Epithelial cell of proximal tubule (primary cell): Measurements from ENCODE around the gene SNAPC1. TPM values are rescaled to one million over a fixed set of nuclear protein-coding genes. Genes with fewer than 3 reads are reported as not detected.
A peak's percentile ranks its signal among the peaks of the same experiment; 100 is the strongest.
"Not testable (repeated sequence)": the region's sequence is repeated elsewhere in the genome, so short reads cannot be mapped to it uniquely, and the experiment has no call there.

Experiments
- DNase-seq: peaks from one replicate; pipeline ENCODE4 v3.0.0-alpha.2; 2011; ENCODE audit warnings: low read depth
- H3K4me3 ChIP-seq: 2 replicates; pipeline ENCODE4 v1.5.1; 2011; ENCODE audit warnings: low read depth, mild to moderate bottlenecking, low read length
- CTCF ChIP-seq: conservative IDR thresholded peaks from 2 replicates; pipeline ENCODE4 v1.5.1; 2012; ENCODE audit warnings: low read depth, mild to moderate bottlenecking, low read length
- total RNA-seq: library from RNA; depleted of rRNA; stranded (reverse); fragments of >200 nt; gene quantifications from 2 replicates; pipeline ENCODE4 v1.2.3, GENCODE V29; 2015

SNAPC1 gene
- total RNA-seq, 1 donor from 2014 or later, result 26.4 TPM

DNA sequence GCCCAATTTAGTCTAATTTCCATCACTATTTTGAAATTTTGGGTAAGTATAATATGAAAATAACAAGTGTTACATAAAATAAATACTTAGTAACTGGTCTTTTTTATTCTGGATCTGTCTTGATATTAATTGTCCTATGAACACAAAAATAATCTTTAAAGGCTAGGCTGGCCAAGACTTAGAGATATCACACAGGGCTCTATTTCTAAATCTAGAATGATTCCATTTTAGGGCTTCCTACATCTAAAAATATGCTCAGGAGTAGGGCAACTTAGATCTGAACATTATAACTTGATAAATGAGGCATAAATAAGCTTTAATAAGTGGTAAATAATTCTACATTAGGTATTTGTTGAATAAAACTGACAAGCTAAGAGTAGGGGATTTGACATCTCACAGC lies 23.1 kb upstream of the SNAPC1 start:
- TF ChIP-seq CTCF, result no peak
- H3K4me3 ChIP-seq, result no peak overlapping the region

GRCh38 chr14:61742371-61742770 lies 19.8 kb upstream of the SNAPC1 start:
- no peak overlapping the region for H3K4me3 ChIP-seq
- DNase-seq, result no peak
- TF ChIP-seq CTCF, result no peak

More for the DNA sequence above, 23.1 kb upstream of the SNAPC1 start:
- DNase-seq, result no peak

DNA sequence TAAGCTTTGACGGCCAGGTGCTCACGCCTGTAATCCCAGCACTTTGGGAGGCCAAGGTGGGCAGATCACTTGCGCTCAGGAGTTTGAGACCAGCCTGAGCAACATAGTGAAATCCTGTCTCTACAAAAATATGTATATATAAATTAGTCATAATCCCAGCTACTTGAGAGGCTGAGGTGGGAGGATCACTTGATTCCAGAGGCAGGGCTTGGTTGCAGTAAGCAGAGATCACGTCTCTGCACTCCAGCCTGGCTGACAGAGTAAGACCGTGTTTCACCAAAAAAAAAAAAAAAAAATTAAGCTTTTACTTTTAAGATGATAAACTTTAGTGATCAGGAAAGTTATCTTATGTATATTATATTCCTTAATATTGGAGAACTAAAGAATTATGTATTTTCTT lies 18.0 kb upstream of the SNAPC1 start:
- no peak for DNase-seq
- no peak overlapping the region for H3K4me3 ChIP-seq
- no peak for TF ChIP-seq CTCF

DNA sequence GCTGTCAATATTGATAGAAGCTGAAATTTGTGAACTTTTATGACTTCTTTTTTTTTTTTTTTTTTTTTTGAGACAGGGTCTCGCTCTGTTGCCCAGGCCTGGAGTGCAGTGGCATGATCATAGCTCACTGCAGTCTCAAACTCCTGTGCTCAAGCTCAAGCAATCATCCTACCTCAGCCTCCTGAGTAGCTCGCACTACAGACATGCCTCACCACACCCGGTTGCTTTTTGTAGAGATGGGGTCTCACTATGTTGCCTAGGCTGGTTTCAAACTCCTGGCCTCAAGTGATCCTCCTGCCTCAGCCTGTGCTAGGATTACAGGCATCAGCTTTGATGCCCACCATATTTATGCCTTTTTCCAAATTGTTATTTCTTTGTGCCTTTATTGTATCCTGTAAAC lies 15.9 kb upstream of the SNAPC1 start:
- H3K4me3 ChIP-seq, DNase-seq: not testable (repeated sequence)

- no peak overlapping the region for H3K4me3 ChIP-seq
- no peak for TF ChIP-seq CTCF
- DNase-seq, result no peak
These were observed 15.3 kb upstream of the SNAPC1 start for GRCh38 chr14:61746881-61747280.

DNA sequence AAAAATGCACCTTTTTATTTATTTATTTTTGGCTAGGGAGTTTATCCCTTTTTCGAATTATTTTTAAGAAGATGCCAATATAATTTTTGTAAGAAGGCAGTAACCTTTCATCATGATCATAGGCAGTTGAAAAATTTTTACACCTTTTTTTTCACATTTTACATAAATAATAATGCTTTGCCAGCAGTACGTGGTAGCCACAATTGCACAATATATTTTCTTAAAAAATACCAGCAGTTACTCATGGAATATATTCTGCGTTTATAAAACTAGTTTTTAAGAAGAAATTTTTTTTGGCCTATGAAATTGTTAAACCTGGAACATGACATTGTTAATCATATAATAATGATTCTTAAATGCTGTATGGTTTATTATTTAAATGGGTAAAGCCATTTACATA lies 14.9 kb upstream of the SNAPC1 start:
- H3K4me3 ChIP-seq, result no peak overlapping the region
- TF ChIP-seq CTCF, result no peak
- DNase-seq, result no peak

- TF ChIP-seq CTCF, result no peak
- peak overlapping the region; percentile 27 for H3K4me3 ChIP-seq
- DNase-seq, result no peak
These were observed 13.0 kb upstream of the SNAPC1 start for GRCh38 chr14:61749264-61749663.

- TF ChIP-seq CTCF, result no peak
- H3K4me3 ChIP-seq, result peak overlapping the region; percentile 19
- DNase-seq, result no peak
These were observed 12.4 kb upstream of the SNAPC1 start for GRCh38 chr14:61749867-61750266.
